ENCODE data around the gene ARID2.
A peak's percentile ranks its signal among the peaks of the same experiment; 100 is the strongest.

Gene ARID2, protein sequence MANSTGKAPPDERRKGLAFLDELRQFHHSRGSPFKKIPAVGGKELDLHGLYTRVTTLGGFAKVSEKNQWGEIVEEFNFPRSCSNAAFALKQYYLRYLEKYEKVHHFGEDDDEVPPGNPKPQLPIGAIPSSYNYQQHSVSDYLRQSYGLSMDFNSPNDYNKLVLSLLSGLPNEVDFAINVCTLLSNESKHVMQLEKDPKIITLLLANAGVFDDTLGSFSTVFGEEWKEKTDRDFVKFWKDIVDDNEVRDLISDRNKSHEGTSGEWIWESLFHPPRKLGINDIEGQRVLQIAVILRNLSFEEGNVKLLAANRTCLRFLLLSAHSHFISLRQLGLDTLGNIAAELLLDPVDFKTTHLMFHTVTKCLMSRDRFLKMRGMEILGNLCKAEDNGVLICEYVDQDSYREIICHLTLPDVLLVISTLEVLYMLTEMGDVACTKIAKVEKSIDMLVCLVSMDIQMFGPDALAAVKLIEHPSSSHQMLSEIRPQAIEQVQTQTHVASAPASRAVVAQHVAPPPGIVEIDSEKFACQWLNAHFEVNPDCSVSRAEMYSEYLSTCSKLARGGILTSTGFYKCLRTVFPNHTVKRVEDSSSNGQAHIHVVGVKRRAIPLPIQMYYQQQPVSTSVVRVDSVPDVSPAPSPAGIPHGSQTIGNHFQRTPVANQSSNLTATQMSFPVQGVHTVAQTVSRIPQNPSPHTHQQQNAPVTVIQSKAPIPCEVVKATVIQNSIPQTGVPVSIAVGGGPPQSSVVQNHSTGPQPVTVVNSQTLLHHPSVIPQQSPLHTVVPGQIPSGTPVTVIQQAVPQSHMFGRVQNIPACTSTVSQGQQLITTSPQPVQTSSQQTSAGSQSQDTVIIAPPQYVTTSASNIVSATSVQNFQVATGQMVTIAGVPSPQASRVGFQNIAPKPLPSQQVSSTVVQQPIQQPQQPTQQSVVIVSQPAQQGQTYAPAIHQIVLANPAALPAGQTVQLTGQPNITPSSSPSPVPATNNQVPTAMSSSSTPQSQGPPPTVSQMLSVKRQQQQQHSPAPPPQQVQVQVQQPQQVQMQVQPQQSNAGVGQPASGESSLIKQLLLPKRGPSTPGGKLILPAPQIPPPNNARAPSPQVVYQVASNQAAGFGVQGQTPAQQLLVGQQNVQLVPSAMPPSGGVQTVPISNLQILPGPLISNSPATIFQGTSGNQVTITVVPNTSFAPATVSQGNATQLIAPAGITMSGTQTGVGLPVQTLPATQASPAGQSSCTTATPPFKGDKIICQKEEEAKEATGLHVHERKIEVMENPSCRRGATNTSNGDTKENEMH (N-terminal part only)

DNA sequence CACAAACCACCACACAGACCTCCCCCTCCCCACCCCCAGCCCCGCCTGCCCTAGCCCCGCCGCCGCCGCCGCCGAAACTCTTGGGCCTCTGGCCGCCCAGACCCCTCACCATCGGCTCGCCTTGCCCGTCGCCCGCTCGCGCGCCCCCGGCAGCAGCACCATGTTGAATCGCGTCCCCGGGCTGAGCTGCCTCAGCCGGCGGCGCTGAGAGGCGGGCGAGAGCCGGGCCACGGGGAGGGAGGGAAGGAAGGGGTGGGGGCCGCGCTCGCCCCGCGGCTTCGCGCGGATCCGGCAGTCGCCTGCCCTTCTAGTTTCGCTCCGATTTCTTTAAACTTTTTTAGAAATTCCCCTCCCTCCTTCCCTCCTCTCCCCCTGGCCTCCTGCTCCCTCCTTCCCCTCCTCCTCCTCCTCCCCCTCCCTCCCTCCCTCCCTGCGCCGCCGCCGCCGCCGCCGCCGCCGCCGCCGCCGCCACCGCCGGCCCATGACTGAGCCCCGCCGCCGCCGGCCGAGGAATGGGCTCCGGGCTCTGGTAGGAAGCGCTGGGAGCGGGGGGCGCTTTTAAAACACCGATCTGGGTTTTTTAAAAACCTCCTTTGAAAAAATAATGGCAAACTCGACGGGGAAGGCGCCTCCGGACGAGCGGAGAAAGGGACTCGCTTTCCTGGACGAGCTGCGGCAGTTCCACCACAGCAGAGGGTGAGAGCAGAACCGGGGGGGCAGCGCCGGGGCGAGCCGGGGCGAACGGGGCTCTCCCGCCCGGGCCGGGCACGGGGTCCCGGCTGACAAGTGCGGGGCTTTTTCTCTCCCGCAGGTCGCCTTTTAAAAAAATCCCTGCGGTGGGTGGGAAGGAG lies at the start of gene ARID2:
Gene ARID2, plus strand, starts transcription at position 474 of the 851 bp plus-strand sequence. Its CDS starts 131 bp downstream, at position 605.
- DNase-seq: peak; percentile 77

DNA sequence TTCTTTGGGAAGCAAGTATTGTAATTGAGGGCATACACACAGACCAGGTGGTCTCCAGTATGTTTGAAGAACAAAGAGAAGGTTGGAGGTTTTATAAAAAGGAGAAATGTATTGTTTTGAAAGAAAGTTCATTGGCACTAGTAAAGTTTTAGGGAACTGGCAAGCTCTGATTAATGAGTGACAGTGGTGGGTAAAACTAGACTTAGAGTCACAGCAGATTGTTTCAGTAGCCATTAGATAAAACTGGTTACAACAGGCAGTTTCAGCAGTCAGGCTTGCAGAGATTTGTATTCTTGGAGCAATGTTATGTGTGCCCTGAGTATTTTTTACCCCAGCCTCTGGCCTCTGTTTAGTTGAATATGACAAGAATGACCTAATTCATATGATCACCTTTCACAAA lies 49.1 kb upstream of the ARID2 start:
- no peak for DNase-seq

DNA sequence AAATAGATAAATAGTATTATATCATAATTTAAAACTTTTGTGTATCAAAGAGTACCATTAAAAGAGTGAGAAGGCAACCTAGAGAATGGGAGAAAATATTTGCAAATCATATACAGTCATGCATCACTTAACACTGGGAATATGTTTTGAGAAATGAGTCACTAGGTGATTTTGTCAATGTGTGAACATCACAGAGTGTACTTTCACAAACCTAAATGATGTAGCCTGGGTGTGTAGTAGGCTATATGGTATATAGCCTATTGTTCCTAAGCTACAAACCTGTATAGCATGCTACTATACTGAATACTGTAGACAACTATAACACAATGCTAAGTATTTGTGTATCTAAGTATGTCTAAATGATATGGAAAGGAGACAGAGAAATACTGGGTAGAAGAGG lies 48.0 kb upstream of the ARID2 start:
- DNase-seq: no peak

DNA sequence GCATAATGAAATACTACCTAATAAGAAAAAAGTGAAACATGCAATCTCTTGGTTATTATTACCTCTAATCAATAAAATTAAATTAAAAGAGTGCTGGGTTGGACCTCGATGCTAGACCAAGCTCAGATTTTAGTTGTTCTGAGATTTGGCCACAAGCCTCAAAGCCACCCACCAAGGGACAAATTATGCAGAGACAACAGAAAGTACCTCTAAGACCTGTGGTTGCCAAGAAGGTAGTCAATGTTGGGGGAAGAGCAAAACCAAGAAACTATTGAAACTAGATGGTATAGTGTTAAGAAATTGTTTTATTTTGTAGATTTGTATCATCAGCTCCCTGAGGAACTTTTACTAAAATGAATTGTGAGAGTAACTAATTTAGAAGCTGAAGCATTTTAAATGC lies 43.8 kb upstream of the ARID2 start:
- DNase-seq: no peak

DNA sequence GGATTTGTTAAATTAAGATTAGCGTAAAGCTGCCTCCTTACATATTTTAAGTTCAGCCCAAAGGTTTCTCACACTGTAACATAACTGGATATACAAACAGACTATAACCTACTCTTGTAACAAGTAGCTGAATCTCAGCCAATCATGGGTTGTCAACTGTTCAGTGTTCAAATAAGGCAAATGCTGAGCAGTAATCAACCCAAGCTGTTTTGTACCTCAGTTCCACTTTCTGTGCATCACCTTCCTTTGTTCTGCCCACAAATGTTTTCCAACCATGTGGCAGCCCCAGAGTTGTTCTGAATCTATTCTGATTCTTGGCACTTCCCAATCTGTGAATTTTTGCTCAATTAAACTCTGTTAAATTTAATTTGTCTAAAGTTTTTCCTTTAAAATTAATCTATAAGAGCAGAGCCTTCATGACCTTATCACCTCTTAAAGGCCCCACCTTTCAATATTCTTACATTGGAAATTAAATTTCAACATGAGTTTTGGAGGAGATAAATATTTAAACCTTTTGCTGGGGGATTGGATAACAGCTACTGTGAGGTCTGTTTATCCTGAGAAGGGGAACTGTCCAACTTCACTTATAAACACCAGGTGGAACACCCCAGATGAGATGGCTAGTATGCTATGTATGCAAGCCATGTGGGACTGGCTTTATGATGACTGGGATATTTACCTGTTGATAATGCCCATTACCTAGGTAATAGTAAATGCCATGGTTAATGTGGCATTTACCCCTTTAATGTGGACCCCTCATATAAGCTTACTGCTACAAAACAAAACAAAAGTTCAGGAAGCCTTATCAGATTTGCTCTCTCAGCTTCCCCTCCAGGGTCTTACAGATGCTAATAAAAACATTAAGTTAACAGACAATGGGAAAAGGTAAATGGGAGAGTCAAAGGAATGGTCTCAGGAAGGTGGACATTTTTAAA lies 42.2 kb upstream of the ARID2 start:
- DNase-seq: no peak

DNA sequence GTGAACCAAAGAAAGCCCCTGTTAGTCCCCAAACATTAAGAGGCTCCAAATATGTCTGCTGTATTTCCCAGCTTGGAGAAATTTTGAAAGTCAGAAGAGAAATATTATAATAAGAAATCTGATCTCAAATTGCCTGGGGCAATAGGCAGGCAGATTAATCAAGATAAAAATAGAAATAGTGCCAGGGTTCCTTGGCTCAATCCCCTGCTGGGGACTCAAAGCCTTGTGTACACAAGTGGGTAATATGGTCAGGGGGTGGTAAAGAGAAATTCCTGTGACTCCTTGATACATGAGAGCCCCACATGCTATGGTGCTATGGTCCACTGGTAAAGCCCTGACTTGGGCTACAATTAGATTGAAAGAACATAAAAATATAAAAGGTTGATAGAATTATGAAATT lies 41.3 kb upstream of the ARID2 start:
- DNase-seq: no peak

DNA sequence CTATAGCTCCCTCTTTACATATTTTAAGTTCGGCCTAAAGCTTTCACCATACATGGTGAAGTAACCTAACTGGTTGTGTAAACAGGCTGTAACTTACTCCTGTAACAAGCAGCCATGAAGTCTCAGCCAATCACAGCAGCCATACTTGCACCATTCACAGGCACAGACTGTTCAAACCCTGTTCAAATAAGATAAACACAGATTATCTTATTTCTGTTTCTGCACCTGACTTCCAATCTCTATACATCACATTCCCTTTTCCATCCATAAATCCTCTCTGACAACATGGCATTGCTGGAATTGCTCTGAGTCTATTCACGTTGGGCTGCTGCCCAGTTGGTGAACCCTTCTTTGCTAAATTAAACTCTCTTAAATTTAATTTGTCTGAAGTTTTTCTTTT lies 34.5 kb upstream of the ARID2 start:
- DNase-seq: no peak

DNA sequence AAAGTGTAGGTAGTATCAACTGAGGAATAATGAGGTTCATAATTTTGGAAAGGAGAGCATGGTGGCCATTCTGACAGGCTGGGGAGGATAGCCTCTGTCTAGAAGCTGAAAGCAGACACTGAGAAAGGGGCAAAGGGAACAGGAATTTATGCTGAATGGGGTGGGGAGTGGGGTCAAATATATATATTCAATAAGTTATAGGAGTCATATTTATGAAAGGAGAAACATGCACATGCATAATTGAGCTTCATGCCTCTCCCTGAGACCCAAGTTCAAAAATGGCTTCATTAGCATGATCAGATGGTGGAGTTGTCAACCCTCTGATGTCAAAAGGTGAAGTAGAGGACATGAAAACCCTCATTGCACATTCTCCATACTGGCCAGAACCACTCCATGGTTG lies 33.9 kb upstream of the ARID2 start:
- no peak for DNase-seq

DNA sequence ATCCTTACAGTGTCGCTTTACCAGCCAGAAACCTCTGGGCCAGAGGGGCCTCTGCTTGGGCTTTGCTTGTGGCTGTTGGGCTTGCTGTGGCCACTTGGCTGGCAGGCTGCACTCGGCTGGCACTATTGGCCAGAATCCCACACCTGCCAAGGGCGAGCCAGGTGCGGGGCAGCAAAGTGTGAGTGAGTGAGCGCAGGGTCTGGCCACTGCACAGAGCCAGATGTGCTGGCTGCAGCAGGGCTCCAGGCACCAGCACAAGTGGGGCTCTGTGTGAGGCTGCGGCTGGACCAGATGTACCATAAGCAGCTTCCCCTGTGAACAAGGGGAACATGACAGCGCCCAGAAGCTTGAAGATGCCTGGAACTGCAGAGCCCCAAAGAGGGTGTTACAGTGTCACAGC lies 33.5 kb upstream of the ARID2 start:
- DNase-seq: no peak

DNA sequence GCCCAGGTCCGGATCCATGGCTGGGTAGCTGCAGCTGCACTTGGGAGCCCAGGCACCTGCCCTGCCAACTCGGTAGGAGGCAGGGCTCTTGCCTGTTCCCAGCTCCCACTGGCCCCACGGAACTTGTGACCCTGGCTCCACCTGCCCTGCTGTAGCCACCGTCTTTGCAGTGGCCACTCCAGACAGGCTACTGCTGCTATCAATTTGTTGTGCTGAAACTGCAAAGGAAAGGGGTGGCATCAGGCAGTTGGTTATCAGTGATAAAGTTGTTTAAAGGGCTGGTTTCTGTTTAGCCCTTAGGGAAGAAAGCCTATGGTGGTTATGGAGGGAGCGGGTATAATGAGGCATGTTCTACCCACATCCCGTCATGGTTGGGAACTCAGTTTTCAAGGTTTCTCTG lies 32.1 kb upstream of the ARID2 start:
- no peak for DNase-seq

DNA sequence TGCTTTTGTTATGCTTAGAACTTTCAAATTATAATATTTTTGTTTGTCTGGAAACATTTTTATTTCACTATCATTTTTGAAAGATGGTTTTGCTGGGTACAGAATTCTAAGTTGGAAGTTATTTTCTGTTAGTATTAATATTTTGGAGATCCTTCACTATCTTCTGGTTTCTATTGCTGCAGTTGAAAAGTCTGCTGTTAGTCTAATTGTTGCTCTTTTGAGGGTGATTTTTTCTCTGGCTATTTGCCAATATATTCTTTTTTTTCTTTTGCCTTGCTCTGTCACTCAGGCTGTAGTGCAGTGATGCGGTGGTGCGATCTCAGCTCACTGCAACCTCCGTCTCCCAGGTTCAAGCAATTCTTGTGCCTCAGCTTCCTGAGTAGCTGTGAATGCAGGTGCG lies 28.2 kb upstream of the ARID2 start:
- DNase-seq: no peak

DNA sequence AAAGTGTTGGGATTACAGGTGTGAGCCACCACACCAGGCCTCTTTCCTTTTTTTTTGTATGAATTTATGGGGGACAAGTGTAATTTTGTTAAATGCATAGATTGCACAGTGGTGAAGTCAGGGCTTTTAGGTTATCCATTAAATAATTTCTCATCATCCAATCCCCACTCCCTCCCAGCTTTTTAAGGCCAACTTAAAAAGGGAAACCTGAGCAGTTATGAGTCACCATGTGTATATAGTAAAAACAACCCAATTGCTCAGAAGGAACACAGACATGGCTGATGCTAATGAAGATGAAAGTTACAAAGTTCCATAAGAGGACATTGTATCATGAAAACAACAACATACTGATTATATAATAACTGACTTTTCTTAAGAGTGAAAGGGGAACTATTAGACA lies 25.6 kb upstream of the ARID2 start:
- DNase-seq: no peak

DNA sequence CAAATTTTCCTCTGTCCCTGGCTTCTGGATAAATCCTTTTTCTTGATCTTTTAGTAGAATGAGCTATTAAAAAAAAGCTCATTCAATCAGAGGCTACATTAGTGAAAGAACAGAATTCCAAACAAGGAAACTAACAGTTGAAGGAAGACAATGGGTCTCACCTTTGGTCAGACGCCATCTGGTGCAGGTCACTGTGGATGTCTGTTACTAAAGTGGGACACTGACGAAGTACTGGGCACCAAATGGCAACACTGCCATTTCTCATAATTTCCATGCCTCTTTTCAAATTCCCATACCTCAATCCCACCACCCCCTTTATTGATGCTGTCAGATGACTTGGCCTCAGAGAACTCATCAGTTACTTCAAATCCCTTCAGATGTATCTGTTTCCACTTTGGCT lies 24.5 kb upstream of the ARID2 start:
- DNase-seq: no peak

DNA sequence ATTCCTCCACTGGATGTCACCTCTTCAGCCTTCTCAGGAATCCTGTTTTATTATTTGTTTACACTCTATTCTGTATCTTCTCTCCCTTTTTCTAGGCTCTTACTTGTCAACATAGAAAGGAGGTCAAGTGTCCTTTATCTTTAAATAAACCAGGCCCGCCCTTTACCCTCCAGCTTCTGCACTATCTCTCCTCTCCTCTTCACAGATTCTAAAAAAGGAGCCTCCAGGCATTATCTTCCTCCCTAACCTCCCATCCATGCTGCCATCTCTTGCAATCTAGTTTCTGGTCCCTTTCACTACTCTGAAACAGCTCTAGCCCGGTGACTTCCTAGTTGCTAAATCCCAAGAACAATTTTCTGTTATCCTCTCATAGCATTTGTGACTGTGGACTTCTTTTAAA lies 24.1 kb upstream of the ARID2 start:
- DNase-seq: no peak

DNA sequence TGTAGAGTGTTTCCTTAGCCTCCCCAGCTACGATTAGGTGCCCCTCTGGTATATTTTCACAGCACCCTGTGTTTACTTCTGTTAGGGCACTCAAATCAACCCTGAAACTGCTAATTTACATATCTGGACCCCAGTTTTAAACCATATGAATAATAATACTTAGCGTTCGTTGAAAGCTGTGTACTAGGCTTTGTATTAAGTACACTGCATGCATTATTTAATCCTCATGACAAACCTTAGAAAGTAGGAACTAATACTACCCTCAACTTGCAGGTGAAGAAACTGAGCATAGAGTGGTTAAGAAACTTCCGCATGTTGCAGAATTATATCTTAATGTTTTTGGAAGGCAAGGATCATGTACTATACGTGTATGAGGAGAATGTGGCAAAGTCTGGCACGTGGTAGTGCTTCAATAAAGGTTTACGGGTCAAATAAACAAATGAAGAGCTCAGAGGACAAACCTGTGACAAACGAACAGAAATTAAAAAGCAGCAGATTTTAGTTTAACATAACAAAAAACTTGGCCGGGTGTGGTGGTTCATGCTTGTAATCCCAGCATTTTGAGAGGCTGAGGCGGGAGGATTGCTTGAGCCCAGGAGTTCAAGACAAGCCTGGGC lies 22.2 kb upstream of the ARID2 start:
- DNase-seq: no peak

DNA sequence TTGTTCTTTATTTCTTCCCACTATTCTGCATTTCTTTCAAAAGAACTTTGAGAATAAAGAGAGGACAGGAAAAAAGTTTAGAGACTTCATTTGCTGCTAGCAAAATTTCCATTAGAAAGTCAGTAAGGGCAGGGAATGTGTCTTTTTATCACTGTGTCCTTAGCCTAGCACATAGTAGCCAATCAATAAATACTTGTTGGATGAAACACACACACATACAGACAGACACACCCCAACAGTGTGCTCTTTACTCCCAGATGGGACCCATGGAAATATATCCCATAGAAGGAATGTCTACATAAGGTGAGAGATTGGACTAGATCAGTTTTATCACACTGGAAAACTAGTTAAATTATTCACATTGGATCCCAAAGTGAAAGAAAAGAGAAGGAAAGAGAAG lies 21.1 kb upstream of the ARID2 start:
- no peak for DNase-seq

DNA sequence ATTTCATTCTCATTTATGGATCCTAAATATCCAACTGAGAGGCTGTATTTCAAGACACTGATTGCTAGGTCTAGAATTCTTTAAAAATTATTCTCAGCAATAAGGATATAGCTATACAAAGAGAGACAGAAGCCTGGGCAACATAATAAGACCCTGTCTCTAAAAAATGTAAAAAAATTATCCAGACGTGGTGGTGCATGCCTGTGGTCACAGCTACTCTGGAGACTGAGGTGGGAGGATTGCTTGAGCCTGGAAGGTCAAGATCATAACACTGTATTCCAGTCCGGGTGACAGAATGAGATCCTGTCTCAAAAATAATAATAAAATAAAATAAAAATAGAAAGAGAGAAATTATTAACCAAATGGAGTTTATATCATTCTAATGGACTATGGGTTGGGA lies 20.6 kb upstream of the ARID2 start:
- no peak for DNase-seq

DNA sequence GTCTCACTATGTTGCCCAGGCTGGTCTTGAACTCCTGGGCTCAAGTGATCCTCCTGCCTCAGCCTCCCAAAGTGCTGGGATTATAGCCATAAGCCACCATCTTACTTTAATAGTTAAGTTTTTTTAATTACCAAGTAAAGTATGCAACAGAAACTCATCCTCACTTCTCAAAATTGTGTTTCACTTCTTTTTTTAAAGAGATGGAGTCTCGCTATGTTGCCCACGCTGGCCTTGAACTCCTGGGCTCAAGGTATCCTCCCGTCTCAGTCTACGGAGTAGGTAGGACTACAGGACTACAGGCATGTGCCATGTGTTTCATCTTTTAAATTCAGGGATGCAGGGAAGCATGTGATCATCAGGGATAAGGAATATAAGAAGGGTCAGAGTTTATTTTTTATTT lies 17.2 kb upstream of the ARID2 start:
- no peak for DNase-seq

DNA sequence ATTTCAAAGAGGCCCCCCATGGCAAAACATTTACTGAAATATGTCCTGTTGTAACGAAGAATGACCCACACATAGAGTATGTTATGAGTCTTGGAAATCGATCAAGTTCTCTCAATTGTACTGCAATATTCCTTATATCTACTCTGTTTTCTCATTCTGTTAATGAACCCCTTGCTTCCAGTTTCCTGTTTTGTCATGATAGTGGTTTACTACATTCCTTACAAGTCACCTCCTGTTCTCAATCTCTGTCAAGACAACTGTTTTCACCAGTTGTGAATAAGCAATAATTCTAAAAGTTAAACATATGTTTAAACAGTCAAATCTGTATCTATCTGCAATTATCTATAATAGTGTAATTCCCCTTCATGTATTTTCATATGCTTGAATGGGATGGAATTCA lies 16.4 kb upstream of the ARID2 start:
- no peak for DNase-seq

DNA sequence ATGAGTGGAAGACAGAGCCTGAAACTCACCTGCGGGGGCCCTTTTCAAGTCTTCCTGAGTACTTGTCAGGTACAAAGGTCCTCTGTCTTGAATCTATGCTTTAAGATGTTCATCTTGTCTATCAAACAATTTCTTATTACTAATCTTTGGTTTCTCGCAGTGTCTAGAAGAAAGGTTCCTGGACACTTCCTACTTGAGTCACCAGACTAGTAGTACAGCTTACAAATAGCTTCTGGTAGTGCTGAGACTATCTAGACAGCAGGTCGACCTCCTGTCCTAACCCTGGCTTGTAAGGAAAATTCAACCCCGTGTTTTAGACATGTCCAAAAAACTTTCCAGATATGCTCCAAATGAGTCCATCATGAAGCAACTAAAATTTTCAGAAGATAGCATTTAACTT lies 11.2 kb upstream of the ARID2 start:
- no peak for DNase-seq

DNA sequence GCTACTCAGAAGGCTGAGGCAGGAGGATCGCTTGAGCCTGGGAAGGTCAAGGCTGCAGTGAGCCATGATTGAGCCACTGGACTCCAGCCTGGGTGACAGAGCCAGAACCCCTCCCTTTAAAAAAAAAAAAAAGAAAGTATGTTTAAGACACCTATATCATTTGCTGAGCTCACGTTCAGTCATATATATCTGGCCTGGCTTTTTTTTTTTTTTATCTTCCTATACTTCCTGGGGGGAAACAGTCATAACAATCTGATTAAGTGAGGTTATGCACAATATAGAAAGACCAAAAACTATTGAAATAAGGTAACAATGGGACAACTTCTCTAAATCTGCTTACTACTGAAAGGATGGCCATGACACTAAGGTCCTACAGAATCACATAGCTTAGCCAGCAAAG lies 9.4 kb upstream of the ARID2 start:
- no peak for DNase-seq

Data from midbrain (tissue), 1 donor.